ENCODE data around the gene SPHK2. TPM values are rescaled to one million over a fixed set of nuclear protein-coding genes. Genes with fewer than 3 reads are reported as not detected.

SPHK2 gene
- polyA plus RNA-seq, 1 of the 3 experiments (the other 2 are of a cell fraction), result 14.8 TPM

GRCh38 chr19:48587387-48587786, 31.9 kb upstream of the SPHK2 start:
- POLR2A ChIA-PET, result interaction anchor here (0.6 kb wide), 1 partner anchor 640 kb away, joined by 3 read pairs; no protein-coding TSS in a partner anchor
- TF ChIP-seq TAF1 (IDR thresholded peaks at IDR 0.05; ENCODE audit: borderline replicate concordance, low read depth, low read length), result no peak
- no peak for TF ChIP-seq IRF3 (IDR thresholded peaks at IDR 0.05; ENCODE audit: low read depth, low read length)
- no peak for TF ChIP-seq PBX3 (IDR thresholded peaks at IDR 0.05)
- TF ChIP-seq EP300 (IDR thresholded peaks at IDR 0.05; ENCODE audit: borderline replicate concordance in 1 of 2, low read depth in 1 of 2, low read length in 1 of 2), result no peak
- no peak for TF ChIP-seq CHD2 (IDR thresholded peaks at IDR 0.05; ENCODE audit: low read length, partially characterized antibody)
- no peak for TF ChIP-seq MXI1 (IDR thresholded peaks at IDR 0.05; ENCODE audit: low read depth, low read length)
- TF ChIP-seq SMC3 (IDR thresholded peaks at IDR 0.05; ENCODE audit: low read depth, low read length), result no peak
- TF ChIP-seq, protein P1, sequence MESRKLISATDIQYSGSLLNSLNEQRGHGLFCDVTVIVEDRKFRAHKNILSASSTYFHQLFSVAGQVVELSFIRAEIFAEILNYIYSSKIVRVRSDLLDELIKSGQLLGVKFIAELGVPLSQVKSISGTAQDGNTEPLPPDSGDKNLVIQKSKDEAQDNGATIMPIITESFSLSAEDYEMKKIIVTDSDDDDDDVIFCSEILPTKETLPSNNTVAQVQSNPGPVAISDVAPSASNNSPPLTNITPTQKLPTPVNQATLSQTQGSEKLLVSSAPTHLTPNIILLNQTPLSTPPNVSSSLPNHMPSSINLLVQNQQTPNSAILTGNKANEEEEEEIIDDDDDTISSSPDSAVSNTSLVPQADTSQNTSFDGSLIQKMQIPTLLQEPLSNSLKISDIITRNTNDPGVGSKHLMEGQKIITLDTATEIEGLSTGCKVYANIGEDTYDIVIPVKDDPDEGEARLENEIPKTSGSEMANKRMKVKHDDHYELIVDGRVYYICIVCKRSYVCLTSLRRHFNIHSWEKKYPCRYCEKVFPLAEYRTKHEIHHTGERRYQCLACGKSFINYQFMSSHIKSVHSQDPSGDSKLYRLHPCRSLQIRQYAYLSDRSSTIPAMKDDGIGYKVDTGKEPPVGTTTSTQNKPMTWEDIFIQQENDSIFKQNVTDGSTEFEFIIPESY (IDR thresholded peaks at IDR 0.05; ENCODE audit: borderline replicate concordance, low read depth), result no peak
- no peak for TF ChIP-seq SIN3A (IDR thresholded peaks at IDR 0.05; ENCODE audit: borderline replicate concordance, low read depth, low read length)
- TF ChIP-seq, protein P2, sequence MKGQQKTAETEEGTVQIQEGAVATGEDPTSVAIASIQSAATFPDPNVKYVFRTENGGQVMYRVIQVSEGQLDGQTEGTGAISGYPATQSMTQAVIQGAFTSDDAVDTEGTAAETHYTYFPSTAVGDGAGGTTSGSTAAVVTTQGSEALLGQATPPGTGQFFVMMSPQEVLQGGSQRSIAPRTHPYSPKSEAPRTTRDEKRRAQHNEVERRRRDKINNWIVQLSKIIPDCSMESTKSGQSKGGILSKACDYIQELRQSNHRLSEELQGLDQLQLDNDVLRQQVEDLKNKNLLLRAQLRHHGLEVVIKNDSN (IDR thresholded peaks at IDR 0.05; ENCODE audit: borderline replicate concordance, low read depth), result no peak
- TF ChIP-seq MAX (IDR thresholded peaks at IDR 0.05; ENCODE audit: low read depth), result no peak
- TF ChIP-seq FOSL2 (IDR thresholded peaks at IDR 0.05; ENCODE audit: borderline replicate concordance, low read depth), result no peak
- no peak for TF ChIP-seq NRF1 (IDR thresholded peaks at IDR 0.05; ENCODE audit: low read depth, low read length)
- TF ChIP-seq REST (IDR thresholded peaks at IDR 0.05; ENCODE audit: low read depth, low read length), result no peak
- TF ChIP-seq GATA2 (CRISPR knock-in tag; IDR thresholded peaks at IDR 0.05), result no peak
- no peak for TF ChIP-seq CTCF (IDR thresholded peaks at IDR 0.05)
- no peak for TF ChIP-seq RCOR1 (IDR thresholded peaks at IDR 0.05; ENCODE audit: low read length)
- no peak for TF ChIP-seq FOXJ3 (CRISPR knock-in tag; IDR thresholded peaks at IDR 0.05)
- no peak for TF ChIP-seq RXRA (IDR thresholded peaks at IDR 0.05; ENCODE audit: borderline replicate concordance, low read depth)
- H3K9me2 ChIP-seq, result no peaks in the 10 kb centered on the region
- no peak overlapping the region for H3K9ac ChIP-seq
- 92% methylated on average over 3 of the region's 3 CpGs for WGBS (ENCODE audit: low lambda C conversion rate)
- no peaks in the 10 kb centered on the region; a peak in 1 of 4 replicates for H3K4me1 ChIP-seq (ENCODE audit: control insufficient read depth in 1 of 2, insufficient read depth in 2 of 2, low read depth in 1 of 2, low read length in 1 of 2)
- H3K27ac ChIP-seq (ENCODE audit: low read depth in 2 of 2, low read length in 1 of 2), result no peak overlapping the region
- no peaks in the 10 kb centered on the region for H3K27me3 ChIP-seq (ENCODE audit: insufficient read depth)
- no peak overlapping the region for H2AFZ ChIP-seq (ENCODE audit: low read depth)
- no peak overlapping the region for H3K4me2 ChIP-seq
- peaks cover 13% of the 10 kb centered on the region for H3F3A ChIP-seq (replicated peaks; ENCODE audit: insufficient read depth)
- CTCF ChIA-PET, result interaction anchor here (1.1 to 9.2 kb wide), 6 partner anchors 13 to 273 kb away, joined by 5 to 230 read pairs (median 11); partner anchors contain the start of gene LMTK3
- H3K79me2 ChIP-seq (ENCODE audit: insufficient read depth), result no peaks in the 10 kb centered on the region
- H3K9me3 ChIP-seq, result no peaks in the 10 kb centered on the region
- H4K20me1 ChIP-seq (ENCODE audit: insufficient read depth), result no peaks in the 10 kb centered on the region
- no peak overlapping the region for H3K4me3 ChIP-seq (ENCODE audit: low read depth in 2 of 2, low read length in 1 of 2)
- no peak for DNase-seq
- no peaks in the 10 kb centered on the region for H3K36me3 ChIP-seq (replicated peaks in 1 of 2; ENCODE audit: control insufficient read depth in 1 of 2, insufficient read depth in 2 of 2, low read length in 1 of 2)

All from SK-N-SH (cell line).